NT2/D1 (cell line): ENCODE results near the gene CA5A.

Experiments
- DNase-seq: peaks from one replicate; pipeline ENCODE4 v3.0.0-alpha.2; 2011; ENCODE audit warnings: low read depth, low spot score
- H3K27me3 ChIP-seq: 2 replicates; pipeline ENCODE4 v1.6.0; 2011; ENCODE audit warnings: mild to moderate bottlenecking; ENCODE audit not compliant: insufficient read length, insufficient read depth
- H3K36me3 ChIP-seq: 2 replicates; pipeline ENCODE4 v1.6.1; 2011; ENCODE audit warnings: mild to moderate bottlenecking, low read length, mixed read lengths; ENCODE audit not compliant: insufficient read depth, insufficient read length
- H3K4me1 ChIP-seq: 2 replicates; pipeline ENCODE4 v1.5.1; 2011; ENCODE audit not compliant: insufficient read depth, insufficient read length
- H3K4me3 ChIP-seq: 2 replicates; pipeline ENCODE4 v1.5.1; 2011; ENCODE audit warnings: low read depth; ENCODE audit not compliant: insufficient read length
- H3K9ac ChIP-seq: 2 replicates; pipeline ENCODE4 v1.6.0; 2011; ENCODE audit warnings: low read depth; ENCODE audit not compliant: insufficient read length
- H3K9me3 ChIP-seq: 2 replicates; pipeline ENCODE4 v1.5.1; 2011; ENCODE audit warnings: mild to moderate bottlenecking, low read length; ENCODE audit not compliant: insufficient read depth
- SUZ12 ChIP-seq: IDR thresholded peaks from 2 replicates; pipeline ENCODE4 v1.6.1; 2011; ENCODE audit not compliant: insufficient read length, insufficient read depth; ENCODE audit errors: extremely low read depth
- YY1 ChIP-seq: IDR thresholded peaks from 2 replicates; pipeline ENCODE4 v1.6.1; 2011; ENCODE audit not compliant: insufficient read length, insufficient read depth
- ZNF274 ChIP-seq: IDR thresholded peaks from 2 replicates; pipeline ENCODE4 v1.6.1; 2011; ENCODE audit warnings: mild to moderate bottlenecking, low read depth, low read length

CA5A gene

GRCh38 chr16:87966685-87967185, 30.4 kb upstream of the CA5A start:
- Histone ChIP-seq H3K9ac (no peak overlapping the region), H3K4me3 (no peak overlapping the region), H3K4me1 (peaks cover 2% of the 10 kb centered on the region)

GRCh38 chr16:87966064-87966645, 29.8 kb upstream of the CA5A start:
- no peak overlapping the region for H3K4me3 ChIP-seq
- TF ChIP-seq SUZ12 (no peak), YY1 (no peak), ZNF274 (no peak)
- no peaks in the 10 kb centered on the region for H3K9me3 ChIP-seq
- no peak overlapping the region for H3K9ac ChIP-seq
- peaks cover 15% of the 10 kb centered on the region for H3K36me3 ChIP-seq
- peaks cover 2% of the 10 kb centered on the region for H3K4me1 ChIP-seq
- DNase-seq = no peak
- H3K27me3 ChIP-seq = no peaks in the 10 kb centered on the region

More at GRCh38 chr16:87966685-87967185, 30.4 kb upstream of the CA5A start:
- H3K36me3 ChIP-seq = peaks cover 13% of the 10 kb centered on the region
- H3K27me3 ChIP-seq = no peaks in the 10 kb centered on the region
- peaks cover 4% of the 10 kb centered on the region for H3K9me3 ChIP-seq
- DNase-seq = no peak
- TF ChIP-seq SUZ12 (no peak), YY1 (no peak), ZNF274 (no peak)

GRCh38 chr16:87965417-87965816, 29.1 kb upstream of the CA5A start:
- Histone ChIP-seq H3K9ac (no peak overlapping the region), H3K36me3 (peaks cover 21% of the 10 kb centered on the region), H3K9me3 (no peaks in the 10 kb centered on the region), H3K4me3 (no peak overlapping the region), H3K4me1 (peaks cover 2% of the 10 kb centered on the region), H3K27me3 (no peaks in the 10 kb centered on the region)
- TF ChIP-seq ZNF274 (no peak), SUZ12 (no peak)
- no peak for DNase-seq

GRCh38 chr16:87964049-87964659, 27.8 kb upstream of the CA5A start:
- Histone ChIP-seq H3K27me3 (no peaks in the 10 kb centered on the region), H3K9me3 (no peaks in the 10 kb centered on the region), H3K4me3 (no peak overlapping the region), H3K36me3 (peaks cover 25% of the 10 kb centered on the region), H3K9ac (no peak overlapping the region), H3K4me1 (peaks cover 2% of the 10 kb centered on the region)
- DNase-seq = no peak
- TF ChIP-seq SUZ12 (no peak), YY1 (no peak), ZNF274 (no peak)

GRCh38 chr16:87963400-87963799, 27.1 kb upstream of the CA5A start:
- Histone ChIP-seq H3K4me3 (no peak overlapping the region), H3K36me3 (peaks cover 32% of the 10 kb centered on the region)
- no peak for DNase-seq

GRCh38 chr16:87961623-87962022, 25.3 kb upstream of the CA5A start:
- Histone ChIP-seq H3K36me3 (peaks cover 50% of the 10 kb centered on the region), H3K4me1 (peaks cover 8% of the 10 kb centered on the region), H3K27me3 (no peaks in the 10 kb centered on the region), H3K9ac (no peak overlapping the region), H3K9me3 (no peaks in the 10 kb centered on the region), H3K4me3 (no peak overlapping the region)
- DNase-seq = no peak
- TF ChIP-seq ZNF274 (no peak), YY1 (no peak), SUZ12 (no peak)

More at GRCh38 chr16:87963400-87963799, 27.1 kb upstream of the CA5A start:
- H3K4me1 ChIP-seq = peaks cover 6% of the 10 kb centered on the region
- H3K9ac ChIP-seq = no peak overlapping the region
- no peaks in the 10 kb centered on the region for H3K9me3 ChIP-seq
- TF ChIP-seq ZNF274 (no peak), SUZ12 (no peak), YY1 (no peak)
- H3K27me3 ChIP-seq = no peaks in the 10 kb centered on the region

- Histone ChIP-seq H3K36me3 (peaks cover 57% of the 10 kb centered on the region), H3K9ac (no peak overlapping the region), H3K27me3 (no peaks in the 10 kb centered on the region), H3K4me3 (no peak overlapping the region), H3K9me3 (no peaks in the 10 kb centered on the region), H3K4me1 (peaks cover 8% of the 10 kb centered on the region)
- TF ChIP-seq ZNF274 = no peak
- TF ChIP-seq SUZ12 = no peak
- no peak for TF ChIP-seq YY1
- DNase-seq = no peak
Observed at GRCh38 chr16:87960852-87961251, 24.5 kb upstream of the CA5A start.
